ENCODE measurements around the gene ORAI3.
A peak's percentile ranks its signal among the peaks of the same experiment; 100 is the strongest.
"Not testable (repeated sequence)": the region's sequence is repeated elsewhere in the genome, so short reads cannot be mapped to it uniquely, and the experiment has no call there.

The ORAI3 gene

DNA sequence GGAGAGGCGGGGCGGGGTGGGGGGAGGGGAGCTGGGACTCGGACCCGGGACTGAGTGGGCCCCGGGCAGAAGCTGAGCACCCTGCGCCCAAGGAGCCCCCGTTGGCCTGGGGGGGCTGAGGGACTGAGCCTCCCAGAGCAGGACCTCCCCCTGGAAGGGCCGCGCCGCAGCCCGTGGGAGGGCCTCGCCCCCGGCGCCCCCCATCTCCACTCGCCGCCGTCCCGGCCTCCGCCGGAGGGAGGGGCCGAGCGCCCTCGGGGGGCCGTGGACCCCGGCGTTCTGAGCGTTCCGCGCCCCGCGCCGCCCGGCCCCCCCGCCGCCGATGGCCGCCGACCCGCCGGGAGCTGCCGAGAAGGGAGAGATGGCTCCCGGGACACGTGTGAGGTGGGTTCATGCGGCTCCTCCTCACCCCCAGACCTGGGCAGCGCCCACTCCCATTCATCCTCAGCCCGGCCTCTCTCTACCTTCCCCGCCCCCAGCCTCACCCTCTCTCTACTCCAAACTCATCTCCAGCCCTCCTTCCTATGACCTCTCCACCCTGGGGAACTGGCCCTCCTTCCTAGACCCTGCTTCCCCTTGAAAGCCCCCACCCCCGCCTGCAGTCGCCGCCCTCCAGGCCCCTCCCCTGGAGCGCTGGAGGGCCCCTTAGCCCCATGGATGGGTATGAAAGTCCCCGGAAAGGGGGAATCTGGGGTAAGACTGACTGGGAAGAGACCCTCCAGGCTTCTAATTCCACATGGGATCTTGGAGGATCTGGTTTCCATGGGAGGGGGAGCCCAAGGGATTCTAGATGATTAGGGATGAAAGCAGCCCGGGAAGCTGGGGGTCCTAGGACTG, 24.6 kb upstream of the ORAI3 start:
- no peak for DNase-seq

DNA sequence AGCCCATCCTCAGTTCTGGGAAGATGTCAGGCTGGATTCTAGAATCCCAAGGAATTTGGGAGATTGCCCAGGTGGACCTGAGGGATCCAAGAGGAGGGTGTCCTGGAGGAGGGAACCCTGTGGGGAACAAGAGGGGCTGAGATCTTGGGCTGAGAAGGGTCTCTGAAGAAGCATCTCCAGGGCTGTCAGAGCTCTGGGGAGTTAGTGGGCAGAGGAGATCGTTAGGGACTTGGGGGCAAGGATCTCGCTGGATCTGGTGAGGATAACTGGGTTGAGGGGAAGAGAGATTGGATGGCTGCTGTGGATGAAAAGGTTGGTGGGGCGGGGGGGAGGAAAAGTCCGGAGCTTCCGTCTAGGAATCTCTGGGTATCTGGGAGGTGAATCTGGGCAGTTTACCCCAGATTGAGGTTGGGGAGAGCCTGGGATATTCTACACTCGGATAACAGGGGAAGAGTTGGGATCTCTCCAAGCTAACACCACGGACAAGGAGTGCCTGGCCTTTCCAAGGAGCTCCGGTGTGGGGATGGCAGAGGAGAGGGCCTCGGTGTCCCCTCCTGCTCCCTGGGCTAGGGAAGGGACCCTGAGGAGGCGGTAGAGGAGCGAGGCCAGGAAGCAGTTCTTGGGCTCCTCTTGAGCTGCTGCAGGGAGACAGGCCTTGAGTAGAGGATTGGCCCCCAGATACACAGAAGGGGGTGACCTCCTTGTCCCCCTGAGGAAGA, 23.8 kb upstream of the ORAI3 start:
- DNase-seq: no peak

DNA sequence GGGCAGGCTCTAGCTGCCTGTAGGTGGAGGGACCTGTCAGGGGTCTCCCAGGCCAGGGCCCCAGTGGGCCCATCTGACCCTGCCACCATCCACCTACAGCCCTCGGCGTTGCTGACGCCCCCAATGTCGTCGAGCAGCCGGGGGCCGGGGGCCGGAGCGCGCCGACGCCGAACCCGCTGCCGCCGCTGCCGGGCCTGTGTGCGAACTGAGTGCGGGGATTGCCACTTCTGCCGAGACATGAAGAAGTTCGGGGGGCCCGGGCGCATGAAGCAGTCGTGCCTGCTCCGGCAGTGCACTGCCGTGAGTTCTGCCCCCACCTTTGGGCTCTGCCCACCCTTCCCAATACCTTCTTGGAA, 23.3 kb upstream of the ORAI3 start:
- DNase-seq: no peak

DNA sequence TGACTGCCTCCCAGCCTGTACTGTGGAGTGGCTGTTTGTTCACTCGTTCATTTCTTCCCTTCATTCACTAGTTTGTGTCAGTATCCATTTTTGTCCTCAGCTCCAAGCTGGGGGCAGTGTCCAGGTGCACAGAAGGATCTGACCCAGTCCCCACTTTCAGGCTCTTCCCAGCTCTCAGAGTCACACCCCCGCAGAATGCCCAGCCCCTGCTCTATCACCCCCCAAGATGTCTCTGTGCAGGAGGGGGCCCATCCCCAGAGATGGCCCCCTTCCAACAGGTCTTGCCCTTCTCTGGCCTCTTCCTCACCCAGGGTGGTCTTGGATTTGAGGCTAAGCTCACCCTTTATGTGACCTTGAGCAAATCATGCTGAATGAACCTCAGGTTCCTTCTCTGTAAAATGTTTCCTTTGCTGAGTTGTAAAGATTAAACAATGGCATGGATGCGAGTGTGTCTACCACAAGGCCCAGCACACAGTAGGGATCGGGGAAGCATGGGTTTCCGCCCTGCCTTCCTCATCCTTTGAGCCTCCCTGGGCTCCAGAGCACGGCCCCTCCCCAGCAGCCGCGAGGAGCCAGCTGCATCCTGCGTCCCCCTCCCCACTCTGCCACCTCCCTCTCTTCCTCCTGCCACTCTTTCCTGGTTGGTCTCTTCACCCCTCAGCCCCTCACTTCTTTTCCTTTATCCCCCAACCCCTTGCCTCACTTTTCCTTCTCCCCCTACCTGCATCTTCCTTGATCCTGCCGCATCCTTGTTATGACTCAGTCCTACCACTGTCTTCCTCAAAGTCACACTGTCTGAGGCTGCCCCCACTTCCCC, 22.7 kb upstream of the ORAI3 start:
- DNase-seq: no peak

DNA sequence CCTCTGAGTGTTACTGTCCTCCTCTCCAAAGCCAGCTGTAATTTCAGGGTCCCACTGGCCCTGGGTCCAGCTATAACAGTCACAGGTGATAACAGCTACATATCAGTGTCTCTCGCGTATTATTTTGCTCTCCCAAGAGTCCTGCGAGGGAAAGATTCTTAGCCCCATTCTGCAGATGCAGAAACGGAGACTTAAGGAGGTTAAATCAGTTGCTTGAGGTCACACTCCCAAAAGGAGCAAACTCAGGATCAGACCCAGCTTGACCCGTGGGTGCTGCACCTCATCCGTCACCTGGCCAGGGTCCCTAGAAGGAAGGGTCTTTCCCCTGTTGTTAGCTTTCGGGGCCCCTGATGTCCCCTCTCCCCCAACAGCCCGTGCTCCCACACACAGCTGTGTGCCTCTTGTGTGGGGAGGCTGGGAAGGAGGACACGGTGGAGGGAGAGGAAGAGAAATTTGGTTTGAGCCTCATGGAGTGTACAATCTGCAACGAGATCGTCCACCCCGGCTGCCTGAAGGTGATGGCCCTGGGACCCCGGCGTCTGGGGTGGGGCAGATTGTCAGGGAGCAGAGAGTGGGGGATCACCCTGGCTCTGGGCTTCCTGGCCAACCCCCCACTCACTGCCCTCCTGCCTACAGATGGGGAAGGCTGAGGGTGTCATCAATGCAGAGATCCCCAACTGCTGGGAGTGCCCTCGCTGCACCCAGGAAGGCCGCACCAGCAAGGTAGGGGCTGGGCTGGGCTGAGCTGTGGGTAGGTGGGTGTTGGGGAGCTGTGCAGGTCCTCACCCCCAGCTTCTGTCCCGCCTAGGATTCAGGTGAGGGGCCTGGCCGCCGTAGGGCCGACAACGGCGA, 21.7 kb upstream of the ORAI3 start:
- no peak for DNase-seq

GRCh38 chr16:30927789-30928378, 21.0 kb upstream of the ORAI3 start:
- peak; percentile 93 for DNase-seq

GRCh38 chr16:30928390-30928789, 20.5 kb upstream of the ORAI3 start:
- no peak for DNase-seq

DNA sequence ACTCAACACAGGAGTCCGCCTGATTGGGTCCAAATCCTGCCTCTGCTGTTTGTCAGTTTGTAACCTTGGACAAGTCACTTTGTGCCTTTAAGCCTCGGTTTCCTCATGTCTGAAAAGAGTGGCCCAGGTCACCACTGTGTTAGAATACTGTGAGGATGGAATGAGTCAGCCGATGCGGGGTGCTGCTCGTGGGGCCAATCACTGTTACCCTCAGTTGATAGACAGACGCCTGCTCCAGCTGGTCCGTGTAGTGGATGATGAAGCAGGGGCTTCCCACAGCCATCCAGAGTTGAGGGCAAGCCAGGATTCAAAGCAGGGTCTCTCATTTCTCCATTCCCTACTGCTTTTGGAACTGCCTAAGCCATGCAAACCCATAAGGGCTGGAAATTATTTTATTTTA, 19.7 kb upstream of the ORAI3 start:
- no peak for DNase-seq

DNA sequence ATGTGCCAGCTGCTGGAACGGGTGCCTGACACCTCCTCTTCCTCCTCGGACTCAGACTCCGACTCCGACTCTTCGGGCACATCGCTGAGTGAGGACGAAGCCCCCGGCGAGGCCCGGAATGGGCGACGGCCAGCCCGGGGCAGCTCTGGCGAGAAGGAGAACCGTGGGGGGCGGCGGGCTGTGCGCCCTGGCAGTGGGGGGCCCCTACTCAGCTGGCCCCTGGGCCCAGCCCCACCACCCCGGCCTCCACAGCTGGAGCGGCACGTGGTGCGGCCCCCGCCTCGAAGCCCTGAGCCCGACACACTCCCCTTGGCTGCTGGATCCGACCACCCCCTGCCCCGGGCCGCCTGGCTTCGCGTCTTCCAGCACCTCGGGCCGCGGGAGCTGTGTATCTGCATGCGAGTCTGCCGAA, 18.7 kb upstream of the ORAI3 start:
- no peak for DNase-seq

- no peak for DNase-seq
These were observed 17.7 kb upstream of the ORAI3 start for GRCh38 chr16:30931068-30931650.

DNA sequence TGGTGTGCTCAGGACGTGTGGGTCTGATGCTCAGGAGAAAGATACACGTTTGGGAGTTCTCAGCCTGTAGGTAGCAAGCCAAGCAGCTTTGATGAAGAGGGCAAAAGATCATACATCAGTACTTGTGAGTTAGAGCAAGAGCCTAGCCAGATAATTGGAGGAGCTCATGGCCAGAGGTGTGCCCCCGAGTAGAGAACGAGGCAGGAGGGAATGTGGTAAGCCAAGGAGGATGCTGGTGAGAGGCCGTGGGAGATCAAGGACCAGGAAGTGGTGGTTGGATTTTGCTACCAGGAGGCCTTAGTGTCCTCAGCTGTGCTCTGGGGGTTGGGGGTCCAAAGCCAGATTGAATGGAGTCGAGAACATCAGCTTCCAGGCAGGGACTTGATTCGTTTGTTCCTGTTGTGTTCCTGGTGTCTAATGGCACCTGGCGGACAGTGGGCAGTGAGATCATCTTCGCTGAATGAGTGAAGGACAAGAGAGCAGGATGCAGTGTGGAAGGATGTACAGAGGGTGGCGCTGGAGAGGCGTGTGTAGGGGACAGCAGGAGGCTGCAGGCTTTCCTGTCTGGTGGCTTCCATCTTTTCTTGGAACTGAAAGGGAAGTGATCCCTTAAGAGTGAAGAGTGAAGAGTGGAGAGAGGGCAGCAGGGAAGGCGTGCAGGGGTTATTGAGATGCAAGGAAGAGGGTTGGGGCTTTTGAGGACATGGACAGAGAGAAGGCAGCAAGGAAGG, 13.9 kb upstream of the ORAI3 start:
- no peak for DNase-seq

GRCh38 chr16:30937692-30938091, 11.2 kb upstream of the ORAI3 start:
- no peak for DNase-seq

- not testable (repeated sequence) for DNase-seq
These were observed 9.3 kb upstream of the ORAI3 start for GRCh38 chr16:30939571-30939970.

DNA sequence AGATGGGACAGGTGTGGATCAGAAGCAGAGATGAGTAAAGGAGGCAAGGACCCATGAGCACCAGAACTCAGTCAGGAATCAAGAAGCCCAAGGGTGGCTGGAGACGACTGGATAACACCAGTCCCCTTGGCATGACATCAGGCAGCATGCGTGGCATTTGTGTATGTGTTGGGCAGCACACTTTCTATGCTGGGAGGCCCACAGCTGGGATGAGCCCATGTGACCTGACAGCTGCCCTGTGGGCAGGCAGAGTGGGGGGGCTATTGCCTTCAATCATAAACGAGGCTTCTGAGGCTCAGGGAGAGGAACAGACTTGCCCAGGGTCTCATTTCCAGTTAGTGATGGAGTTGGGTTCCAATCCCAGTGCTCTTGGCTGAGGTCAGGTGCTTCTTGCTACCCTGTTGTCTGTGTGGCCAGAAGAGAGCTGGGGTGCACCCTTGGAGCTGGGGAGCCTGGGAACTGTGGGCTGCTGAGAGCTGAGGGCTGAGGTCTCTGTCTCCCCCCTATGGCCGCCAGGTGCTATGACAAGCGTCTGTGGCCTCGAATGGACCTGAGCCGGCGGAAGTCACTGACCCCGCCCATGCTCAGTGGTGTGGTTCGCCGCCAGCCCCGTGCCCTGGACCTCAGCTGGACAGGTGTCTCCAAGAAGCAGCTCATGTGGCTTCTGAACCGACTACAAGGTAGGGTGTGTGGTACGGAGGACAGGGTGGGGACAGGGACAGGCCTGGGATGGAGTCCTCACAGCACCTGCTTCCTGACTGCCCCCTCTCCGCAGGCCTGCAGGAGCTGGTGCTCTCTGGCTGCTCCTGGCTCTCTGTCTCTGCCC, 7.1 kb upstream of the ORAI3 start:
- DNase-seq: peak; percentile 11

DNA sequence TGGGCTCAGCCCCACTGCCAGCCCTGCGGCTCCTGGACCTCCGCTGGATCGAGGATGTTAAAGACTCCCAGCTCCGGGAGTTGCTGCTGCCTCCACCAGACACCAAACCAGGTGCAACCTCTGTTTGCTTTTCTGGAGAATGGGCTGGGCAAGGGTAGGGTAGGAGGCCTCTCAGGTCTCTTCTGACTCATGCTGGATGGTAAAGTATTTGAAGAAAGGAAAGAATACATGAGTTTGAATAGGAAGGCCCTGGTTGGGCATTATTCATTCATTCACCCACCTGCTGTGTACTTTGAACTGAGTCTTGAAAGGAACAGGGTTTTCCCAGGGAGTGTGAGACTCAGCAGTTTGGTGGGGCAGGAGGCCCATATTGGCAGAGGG, 6.5 kb upstream of the ORAI3 start:
- DNase-seq: no peak

- DNase-seq: no peak
These were observed 4.5 kb upstream of the ORAI3 start for GRCh38 chr16:30944352-30944751.

DNA sequence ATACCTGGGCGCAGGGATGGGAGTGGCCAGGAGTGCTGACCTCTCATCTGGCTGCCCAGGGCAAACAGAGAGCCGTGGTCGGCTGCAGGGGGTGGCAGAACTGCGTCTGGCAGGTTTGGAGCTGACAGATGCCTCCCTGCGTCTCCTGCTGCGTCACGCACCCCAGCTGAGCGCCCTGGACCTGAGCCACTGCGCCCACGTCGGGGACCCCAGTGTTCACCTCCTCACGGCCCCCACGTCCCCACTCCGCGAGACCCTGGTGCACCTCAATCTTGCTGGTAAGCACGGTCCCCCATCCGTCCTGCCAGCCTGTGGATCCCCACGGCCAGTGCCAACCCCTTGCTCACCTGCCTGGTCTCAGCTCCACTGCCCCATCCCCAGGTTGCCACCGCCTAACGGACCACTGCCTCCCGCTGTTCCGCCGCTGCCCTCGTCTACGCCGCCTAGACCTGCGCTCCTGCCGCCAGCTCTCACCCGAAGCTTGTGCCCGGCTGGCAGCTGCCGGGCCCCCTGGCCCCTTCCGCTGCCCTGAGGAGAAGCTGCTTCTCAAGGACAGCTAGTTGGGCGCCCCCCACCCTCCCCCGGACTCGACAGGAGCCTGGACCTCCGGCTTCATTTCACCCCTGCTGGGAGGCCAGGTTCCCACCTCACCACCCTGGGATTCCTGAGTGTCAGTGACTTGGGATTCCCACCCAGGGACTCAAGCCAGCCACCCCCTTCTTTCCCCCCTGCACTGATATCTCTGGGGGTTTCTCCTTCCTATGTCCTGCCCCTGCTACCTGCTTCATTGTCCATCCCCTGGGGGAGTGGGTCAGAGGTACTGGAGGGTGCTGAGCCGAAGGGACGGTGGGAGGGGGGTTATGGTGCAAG, 2.0 kb upstream of the ORAI3 start:
- no peak for DNase-seq

- no peak for DNase-seq
These were observed 1.4 kb upstream of the ORAI3 start for GRCh38 chr16:30947541-30947858.

Measured in NCI-H2171 treated with DMSO at 0.1 percent for 48 hours (cell line).